ENCODE measurements around the gene NFS1. TPM values are rescaled to one million over a fixed set of nuclear protein-coding genes. Genes with fewer than 3 reads are reported as not detected.

Gene NFS1
- total and polyA plus RNA-seq, 2 of the 8 experiments (the other 6 are each of a cell fraction or from before 2014, with no cell fraction given), result 26.1 to 38.8 TPM

DNA sequence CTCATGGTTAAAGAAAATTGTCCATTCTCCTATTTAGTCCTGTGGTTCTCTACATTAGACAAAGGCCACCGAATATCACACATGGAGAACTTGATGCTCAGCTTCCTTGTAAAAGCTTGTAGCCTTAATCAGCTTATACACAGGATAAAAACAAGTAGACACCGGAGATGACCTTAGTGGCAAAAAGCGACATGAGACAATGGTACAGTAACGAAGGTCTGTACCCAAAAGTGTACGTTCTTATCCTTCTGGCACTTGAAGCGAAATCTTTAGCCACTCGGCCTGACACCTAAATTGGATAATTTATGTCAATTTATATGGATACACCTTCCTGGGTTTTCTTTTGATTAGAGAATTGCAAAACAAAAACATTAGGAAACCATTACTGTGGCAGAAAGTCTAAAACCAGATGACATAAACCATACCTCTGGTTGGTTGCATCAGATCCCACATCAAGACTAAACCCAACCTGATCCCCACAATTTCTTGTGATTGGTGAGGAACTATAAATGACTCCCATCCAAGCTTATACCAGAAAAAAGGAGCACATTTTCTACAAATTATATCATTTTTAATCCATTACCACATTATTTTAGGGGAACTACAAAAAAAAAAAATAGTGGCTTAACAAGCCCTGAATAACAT is 36.8 kb upstream of the NFS1 start:
- no peaks in the 10 kb centered on the region for H3K9me3 ChIP-seq (ENCODE audit: insufficient read depth in 2 of 2, low read depth in 1 of 2, low read length in 1 of 2)
- no peak overlapping the region for H3K4me3 ChIP-seq (ENCODE audit: extremely low read depth in 1 of 4, insufficient read depth in 2 of 4, low read depth in 3 of 4, low read length in 4 of 4)
- no peak overlapping the region for H2BK15ac ChIP-seq (ENCODE audit: low read length)
- H2AFZ ChIP-seq (ENCODE audit: low read length), result no peak overlapping the region
- no peak overlapping the region for H4K5ac ChIP-seq (ENCODE audit: insufficient read length, low read depth, low read length)
- no peak overlapping the region for H3K4ac ChIP-seq (replicated peaks; ENCODE audit: insufficient read length, low read depth, low read length)
- H3K27me3 ChIP-seq (replicated peaks in 1 of 4; ENCODE audit: control insufficient read depth in 3 of 4, extremely low read depth in 1 of 4, insufficient read depth in 3 of 4, low read length in 3 of 4), result no peaks in the 10 kb centered on the region
- H2AK5ac ChIP-seq (ENCODE audit: low read depth, low read length), result no peak overlapping the region
- no peak for FAIRE-seq
- H4K8ac ChIP-seq (ENCODE audit: extremely low read depth, insufficient read depth, low read length), result no peak overlapping the region
- CTCF ChIA-PET (ENCODE audit: partially characterized antibody), result interaction anchor here (0.7 kb wide), 1 partner anchor 254 kb away, joined by 3 read pairs; no protein-coding TSS in a partner anchor
- no peak overlapping the region for H3K9ac ChIP-seq (replicated peaks in 1 of 4; ENCODE audit: extremely low read depth in 1 of 4, low read depth in 3 of 4, low read length in 3 of 4)
- DNase-seq (ENCODE audit: low read depth in 1 of 2, low spot score in 2 of 2), result no peak
- no peak overlapping the region for H2BK120ac ChIP-seq (replicated peaks; ENCODE audit: low read depth, low read length)
- no peak overlapping the region for H3K4me2 ChIP-seq (ENCODE audit: insufficient read depth in 1 of 2, low read depth in 2 of 2, low read length in 2 of 2)
- TF ChIP-seq RXRA (IDR thresholded peaks at IDR 0.05; ENCODE audit: insufficient read depth, low read depth, low read length) (no peak), CBX5 (IDR thresholded peaks at IDR 0.05; ENCODE audit: low read depth, low read length) (no peak), JUND (IDR thresholded peaks at IDR 0.05; ENCODE audit: low read length) (no peak), SUZ12 (IDR thresholded peaks at IDR 0.05; ENCODE audit: low read length) (no peak), POLR2A (IDR thresholded peaks at IDR 0.05; ENCODE audit: control extremely low read depth in 1 of 2, low read depth in 2 of 2, low read length in 2 of 2) (peak in 1 of 2 experiments; percentile 29; a peak in 1 of 3 replicates), POLR2AphosphoS5 (IDR thresholded peaks at IDR 0.05; ENCODE audit: low read depth, low read length) (peak; percentile 38), CBX8 (IDR thresholded peaks at IDR 0.05; ENCODE audit: borderline replicate concordance, low read depth, low read length) (no peak)
- H3K79me2 ChIP-seq (ENCODE audit: control insufficient read depth in 1 of 2, insufficient read depth in 2 of 2, low read length in 2 of 2), result peaks cover 31 to 99% of the 10 kb centered on the region in 2 experiments
- no peaks in the 10 kb centered on the region for H3K79me1 ChIP-seq (ENCODE audit: low read depth, low read length)
- no peak overlapping the region for H2BK5ac ChIP-seq (ENCODE audit: low read depth, low read length)
- H3K36me3 ChIP-seq (ENCODE audit: control insufficient read depth in 2 of 4, insufficient read depth in 4 of 4, low read length in 3 of 4), result peaks cover 51 to 99% (median 88%) of the 10 kb centered on the region in 4 experiments
- no peak overlapping the region for H3K14ac ChIP-seq (ENCODE audit: insufficient read length)
- peaks cover 0 to 4% (median 0%) of the 10 kb centered on the region in 4 experiments; a peak in 2 of 7 replicates for H3K4me1 ChIP-seq (replicated peaks in 1 of 4; ENCODE audit: control insufficient read depth in 3 of 4, insufficient read depth in 4 of 4, low read length in 3 of 4)
- no peak overlapping the region for H3K23ac ChIP-seq (ENCODE audit: insufficient read length)
- H4K20me1 ChIP-seq (replicated peaks in 1 of 2; ENCODE audit: control insufficient read depth in 1 of 2, insufficient read depth in 2 of 2, low read length in 2 of 2), result peaks cover 27 to 31% of the 10 kb centered on the region in 2 experiments
- H2BK12ac ChIP-seq (ENCODE audit: low read depth, low read length), result no peak overlapping the region
- H4K91ac ChIP-seq (replicated peaks; ENCODE audit: insufficient read length, low read length), result no peak overlapping the region
- no peak overlapping the region for H3K27ac ChIP-seq (ENCODE audit: low read depth, low read length)
- POLR2A ChIA-PET (ENCODE audit: partially characterized antibody), result interaction anchor here (0.6 to 45.3 kb wide), 24 partner anchors 6 to 736 kb away, joined by 3 to 2341 read pairs (median 4); partner anchors contain the start of genes NFS1, PHF20, RBM39 and ROMO1
- H3K18ac ChIP-seq (ENCODE audit: extremely low read depth, low read length), result no peak overlapping the region
- no peaks in the 10 kb centered on the region for H3K23me2 ChIP-seq (ENCODE audit: low read depth, low read length)
- H2BK20ac ChIP-seq (ENCODE audit: low read length), result no peak overlapping the region
- WGBS, 2 experiments (ENCODE audit: extremely low coverage in 1 of 2, insufficient coverage in 1 of 2, insufficient read length in 1 of 2, insufficient replicate concordance in 2 of 2, low coverage in 1 of 2, low lambda C conversion rate in 2 of 2, missing lambda C conversion rate in 1 of 2), result 93% methylated on average over 7 of the region's 7 CpGs; no CpG with 5 or more reads in 1 of the 2 experiments
- no peak overlapping the region for H3K56ac ChIP-seq (replicated peaks; ENCODE audit: insufficient read length, low read depth, low read length)
